GM19463 (cell line): ENCODE data around the gene PPARD.
"Not testable (repeated sequence)": the region's sequence is repeated elsewhere in the genome, so short reads cannot be mapped to it uniquely, and the experiment has no call there.

Source experiments
- ATAC-seq: cut with Tn5 transposase; IDR thresholded peaks from one replicate; pipeline ENCODE4 v1.9.1; 2021; ENCODE audit warnings: mild to moderate bottlenecking, moderate library complexity; ENCODE audit not compliant: unreplicated experiment

The PPARD gene

DNA sequence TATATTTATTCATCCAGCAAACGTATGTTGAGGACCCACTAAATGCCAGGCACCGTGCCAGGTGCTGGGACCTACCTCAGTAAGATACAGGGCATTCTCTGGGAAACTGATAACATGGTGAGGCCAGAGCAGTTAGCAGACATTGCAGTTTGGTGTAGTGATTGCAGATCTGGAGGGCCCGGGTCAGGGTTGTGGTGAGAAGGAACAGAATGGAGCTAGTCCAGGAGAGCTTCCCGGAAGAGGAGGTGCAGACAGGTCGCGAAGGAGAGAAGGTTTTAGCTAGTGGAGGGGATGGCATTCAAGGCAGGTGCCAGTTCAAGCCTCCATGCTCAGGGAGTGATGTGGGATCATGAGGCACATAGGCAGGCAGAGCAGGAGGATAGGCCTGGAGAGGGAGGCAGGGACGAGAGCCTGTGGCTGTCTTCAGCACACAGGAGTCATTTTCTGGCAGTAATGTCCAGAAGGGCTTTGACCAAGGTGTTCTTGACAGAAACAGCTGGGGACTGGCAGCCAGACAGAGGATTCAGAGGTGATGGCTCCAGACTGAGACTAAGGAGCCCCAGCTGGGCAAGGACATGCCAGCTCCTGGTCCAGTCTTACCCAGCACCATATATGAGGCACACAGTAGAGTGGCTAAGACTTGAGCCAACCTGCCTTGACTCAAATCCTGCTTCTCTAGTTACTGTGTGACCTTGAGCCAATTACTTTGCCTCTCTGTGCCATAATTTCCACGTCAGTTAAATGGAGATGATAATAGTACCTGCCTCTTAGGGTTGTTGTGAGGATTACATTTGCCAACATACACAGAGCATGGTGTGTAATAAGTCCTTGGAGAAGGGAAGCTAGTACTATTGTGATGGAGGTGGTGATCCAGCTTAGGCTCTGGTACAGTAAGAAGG is 61.4 kb downstream of the PPARD start:
- no peak for ATAC-seq

DNA sequence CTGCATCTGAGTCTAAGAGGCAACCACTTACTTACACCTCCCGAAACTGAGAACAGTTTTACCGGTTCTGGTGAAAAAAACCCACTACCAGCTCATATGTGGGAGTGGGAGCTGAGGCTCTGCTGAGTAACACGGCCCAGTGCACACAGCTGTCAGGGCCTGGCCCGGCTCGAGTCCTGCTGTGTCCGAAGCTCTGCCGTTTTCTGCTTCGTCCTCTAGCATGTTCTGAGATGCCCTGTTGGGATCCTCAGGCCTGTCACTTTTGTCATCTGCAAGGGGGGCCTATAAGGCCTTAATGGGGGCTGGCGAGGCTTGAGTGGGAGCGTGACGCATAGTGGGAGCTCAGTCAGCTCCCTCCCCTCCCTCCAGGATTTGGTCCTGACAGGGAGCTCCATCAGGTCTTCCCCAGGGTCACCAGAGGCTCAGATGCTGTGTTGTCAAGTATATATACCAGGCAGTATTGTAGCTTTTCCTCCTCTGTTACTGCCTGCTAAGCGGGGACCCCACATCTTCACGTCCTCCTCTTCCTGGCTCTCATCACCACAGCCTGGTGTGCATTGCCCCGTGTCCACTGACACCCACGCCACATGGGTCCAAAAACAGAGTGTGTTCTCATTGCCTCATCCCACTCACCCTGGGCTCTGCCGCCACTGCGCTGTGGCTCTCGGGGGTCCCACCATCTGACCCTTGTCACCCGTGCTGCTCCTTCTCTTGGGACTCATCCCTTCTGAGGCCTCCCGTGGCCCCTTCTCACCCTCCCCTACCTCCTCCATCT is 64.5 kb downstream of the PPARD start:
- ATAC-seq: no peak

DNA sequence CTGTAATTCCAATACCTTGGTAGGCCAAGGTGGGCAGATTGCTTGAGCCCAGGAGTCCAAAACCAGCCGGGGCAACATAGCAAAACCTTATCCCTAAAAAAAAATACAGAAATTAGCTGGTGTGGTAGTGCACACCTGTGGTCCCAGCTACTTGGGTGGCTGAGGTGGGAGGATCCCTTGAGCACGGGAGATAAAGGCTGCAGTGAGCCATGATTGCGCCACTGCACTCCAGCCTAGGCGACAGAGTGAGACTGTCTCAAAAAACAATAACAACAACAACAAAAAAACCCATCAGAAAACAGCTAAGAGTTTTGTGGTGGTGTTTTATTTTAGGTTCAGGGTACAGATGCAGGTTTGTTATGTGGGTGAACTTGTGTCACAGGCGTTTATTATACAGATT is 66.9 kb downstream of the PPARD start:
- no peak for ATAC-seq

DNA sequence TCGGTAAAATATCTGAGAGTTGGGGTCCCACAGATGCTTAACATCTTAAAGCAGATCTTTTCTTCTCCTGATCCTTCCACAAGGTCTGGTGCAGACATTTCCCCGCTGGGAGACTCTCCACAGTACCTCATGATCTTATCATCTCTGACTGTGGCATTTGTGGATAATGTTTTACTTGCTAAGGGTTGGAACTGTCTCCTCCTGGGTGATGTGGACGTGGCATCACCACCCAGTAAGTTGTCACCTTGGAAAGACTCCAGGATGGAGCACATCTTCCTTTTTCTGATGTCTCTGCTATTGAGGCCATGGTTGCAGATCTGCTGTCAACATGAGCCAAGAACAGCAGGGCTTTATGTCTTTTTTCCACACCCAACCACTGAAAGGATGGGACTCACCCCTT is 67.8 kb downstream of the PPARD start:
- no peak for ATAC-seq

DNA sequence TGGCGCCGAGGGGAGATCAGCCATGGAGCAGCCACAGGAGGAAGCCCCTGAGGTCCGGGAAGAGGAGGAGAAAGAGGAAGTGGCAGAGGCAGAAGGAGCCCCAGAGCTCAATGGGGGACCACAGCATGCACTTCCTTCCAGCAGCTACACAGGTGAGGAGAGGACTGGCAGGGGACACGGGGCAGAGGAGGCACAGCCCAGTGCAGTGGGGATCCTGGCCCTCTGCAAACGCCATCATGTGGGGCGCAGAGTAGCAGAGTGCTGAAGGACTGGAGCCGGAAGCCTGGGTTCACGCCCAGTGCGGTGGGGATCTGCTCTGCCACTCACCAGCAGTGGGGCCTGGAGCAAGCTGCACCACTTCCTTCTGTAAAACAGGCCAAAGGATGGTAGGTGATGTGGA is 68.7 kb downstream of the PPARD start:
- no peak for ATAC-seq

DNA sequence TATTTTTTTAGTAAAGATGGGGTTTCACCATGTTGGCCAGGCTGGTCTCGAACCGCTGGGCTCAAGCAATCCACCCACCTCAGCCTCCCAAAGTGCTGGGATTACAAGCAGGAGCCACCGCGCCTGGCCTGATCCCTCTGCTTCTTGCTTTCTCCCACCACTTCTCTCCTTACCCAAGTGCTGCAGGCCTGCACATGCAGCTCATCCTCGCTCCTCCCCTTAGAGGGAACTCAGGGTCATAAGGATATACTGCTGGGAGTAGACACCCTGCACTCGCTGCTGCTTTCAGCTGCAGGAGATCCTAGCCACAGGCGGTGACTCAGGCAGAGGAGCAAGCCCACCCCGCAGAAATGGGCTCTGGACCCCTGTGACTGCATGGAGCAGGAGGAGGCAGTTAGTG is 69.7 kb downstream of the PPARD start:
- ATAC-seq: no peak

DNA sequence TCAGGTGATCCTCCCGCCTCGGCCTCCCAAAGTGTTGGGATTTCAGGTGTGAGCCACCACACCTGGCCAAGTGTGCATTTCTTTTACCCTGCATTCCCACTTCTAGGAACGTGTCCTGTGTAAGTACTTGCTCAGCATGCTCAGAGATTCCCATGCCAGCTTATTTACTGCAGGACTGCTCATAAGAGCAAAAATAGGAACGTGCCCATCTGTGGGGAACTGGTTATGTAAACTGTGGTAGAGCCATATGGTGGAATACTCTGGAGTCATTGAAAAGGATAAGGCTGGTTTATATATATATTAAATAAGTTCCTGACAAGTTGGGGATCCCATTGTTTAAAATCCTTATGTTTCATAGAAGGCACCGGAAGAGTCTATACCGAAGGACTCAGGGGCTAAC is 71.6 kb downstream of the PPARD start:
- ATAC-seq: no peak

DNA sequence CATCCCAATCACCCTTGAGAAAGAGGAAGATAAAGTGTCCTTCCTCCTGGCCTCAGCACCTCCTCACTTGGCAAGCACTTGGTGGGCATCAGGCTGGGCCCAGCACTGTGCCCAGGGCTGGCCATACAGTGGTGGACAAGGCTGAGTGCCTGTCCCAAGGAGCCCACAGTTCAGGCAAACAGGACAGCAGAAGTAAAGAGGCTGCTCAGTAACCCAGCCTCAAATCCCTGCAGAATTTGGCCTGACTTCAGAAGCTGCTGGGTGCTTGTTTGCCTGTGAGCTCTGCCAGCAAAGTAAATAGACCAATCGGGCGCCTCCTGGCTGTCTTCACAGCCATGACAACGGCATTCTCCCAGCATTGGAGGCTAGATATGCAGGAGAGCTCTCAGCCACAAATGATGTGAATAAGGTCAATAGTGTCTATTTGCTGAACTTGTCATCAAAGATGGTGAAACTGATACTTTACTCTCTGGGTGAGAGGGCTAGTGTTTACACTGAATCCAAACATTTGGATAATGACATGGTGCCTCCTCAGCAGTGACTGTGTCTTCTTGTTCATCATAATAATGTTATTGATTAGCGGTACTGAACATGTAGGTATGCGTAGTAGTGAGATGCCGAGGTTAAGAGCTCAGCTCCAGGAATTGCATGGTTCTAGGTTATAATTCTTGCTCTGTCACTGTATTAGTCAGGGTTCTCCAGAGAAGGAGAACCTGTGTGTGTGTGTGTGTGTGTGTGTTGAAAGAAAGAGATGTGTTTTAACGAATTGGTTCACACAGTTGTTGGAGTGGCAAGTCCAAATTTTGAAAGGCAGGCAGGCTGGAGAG is 72.9 kb downstream of the PPARD start:
- ATAC-seq: no peak

DNA sequence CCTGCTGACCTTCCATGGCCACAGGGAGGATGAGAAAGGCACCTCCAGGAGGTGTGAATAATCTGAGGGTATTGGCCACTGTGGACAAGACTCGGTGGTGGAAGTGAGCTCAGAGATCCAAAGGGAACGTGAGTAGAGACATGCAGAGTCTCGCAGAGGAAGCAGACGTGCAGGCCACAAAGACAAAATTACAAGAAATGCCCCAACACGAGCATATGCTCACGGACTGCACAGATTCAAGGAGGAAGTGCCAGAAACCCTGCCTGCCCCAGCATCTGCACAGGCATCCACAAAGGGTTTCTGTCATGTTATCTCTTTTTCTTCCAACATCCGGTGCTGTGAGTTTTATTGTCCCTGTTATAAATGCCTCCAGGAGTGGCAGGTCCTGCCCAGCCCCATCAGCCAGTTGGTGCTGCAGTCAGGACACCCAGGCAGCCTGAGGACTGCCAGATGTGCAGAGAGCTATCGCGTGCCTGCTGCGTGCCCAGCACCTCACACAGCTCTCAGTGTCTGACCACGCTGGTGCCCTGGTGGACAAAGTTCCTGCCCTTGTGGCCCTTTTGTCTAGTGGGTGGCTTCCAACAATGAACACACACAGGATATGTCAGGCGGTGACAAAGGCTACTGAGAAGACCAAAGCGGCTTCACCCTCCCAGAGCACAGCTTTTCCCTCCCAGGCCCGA is 75.8 kb downstream of the PPARD start:
- no peak for ATAC-seq

DNA sequence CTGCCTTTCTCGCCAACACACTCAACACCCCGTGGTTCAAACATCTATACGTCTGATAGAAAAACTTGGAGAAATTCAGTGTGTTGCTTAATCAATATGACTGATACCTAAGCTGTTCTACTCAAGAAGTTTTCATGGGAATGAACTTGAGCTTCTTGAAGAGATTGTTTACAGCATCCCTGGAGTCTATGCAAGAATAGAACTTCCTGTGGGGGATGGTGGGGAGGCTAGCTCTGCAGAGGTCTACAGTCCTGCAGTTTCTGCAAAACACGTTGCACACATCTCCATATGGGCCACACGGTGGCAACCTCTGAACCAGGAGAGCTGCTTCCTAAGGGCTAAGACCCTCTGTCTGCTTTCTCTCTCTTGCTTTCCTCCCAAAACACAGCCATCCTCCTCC is 77.1 kb downstream of the PPARD start:
- no peak for ATAC-seq

DNA sequence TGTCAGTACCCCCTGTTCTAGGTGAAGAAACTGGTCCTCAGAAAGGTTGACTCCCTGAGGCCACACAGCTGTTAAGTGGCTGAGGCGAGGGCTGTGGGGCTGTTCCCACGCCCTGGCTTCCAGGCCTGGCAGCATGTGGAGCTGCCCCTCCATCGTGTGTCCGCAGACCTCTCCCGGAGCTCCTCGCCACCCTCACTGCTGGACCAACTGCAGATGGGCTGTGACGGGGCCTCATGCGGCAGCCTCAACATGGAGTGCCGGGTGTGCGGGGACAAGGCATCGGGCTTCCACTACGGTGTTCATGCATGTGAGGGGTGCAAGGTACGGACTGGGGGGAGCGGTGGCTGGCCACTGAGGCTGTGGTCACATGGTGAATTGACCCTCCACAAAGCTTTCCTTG is 77.6 kb downstream of the PPARD start:
- ATAC-seq: no peak

DNA sequence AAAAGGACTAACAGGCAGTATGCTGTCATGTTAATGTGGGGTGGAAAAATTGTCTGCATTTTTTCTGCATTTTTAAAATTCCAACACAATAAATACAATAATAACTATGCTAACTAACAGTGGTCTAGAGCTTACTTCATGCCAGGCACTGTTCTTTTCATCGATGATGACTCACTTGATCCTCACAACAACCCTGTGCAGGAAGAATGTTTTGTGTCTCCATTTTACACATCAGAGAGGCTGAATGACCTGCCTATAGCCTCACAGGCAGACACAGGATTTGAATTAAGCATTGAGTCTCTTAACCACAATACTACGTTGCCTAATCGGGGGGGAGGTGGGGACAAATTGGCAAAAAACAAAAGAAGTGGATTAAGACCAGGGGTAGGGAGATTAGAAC is 82.9 kb downstream of the PPARD start:
- no peak for ATAC-seq

DNA sequence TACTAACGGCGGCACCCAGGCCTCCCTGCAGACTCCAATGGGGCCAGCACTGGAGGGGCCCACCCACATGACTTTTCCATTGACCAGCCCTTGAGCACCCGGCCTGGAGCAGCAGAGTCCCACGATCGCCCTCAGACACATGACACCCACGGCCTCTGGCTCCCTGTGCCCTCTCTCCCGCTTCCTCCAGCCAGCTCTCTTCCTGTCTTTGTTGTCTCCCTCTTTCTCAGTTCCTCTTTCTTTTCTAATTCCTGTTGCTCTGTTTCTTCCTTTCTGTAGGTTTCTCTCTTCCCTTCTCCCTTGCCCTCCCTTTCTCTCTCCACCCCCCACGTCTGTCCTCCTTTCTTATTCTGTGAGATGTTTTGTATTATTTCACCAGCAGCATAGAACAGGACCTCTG is 83.7 kb downstream of the PPARD start:
- ATAC-seq: no peak

DNA sequence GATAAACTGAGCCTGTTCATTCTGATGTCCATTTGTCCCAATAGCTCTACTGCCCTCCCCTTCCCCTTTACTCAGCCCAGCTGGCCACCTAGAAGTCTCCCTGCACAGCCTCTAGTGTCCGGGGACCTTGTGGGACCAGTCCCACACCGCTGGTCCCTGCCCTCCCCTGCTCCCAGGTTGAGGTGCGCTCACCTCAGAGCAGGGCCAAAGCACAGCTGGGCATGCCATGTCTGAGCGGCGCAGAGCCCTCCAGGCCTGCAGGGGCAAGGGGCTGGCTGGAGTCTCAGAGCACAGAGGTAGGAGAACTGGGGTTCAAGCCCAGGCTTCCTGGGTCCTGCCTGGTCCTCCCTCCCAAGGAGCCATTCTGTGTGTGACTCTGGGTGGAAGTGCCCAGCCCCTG is 85.1 kb downstream of the PPARD start:
- no peak for ATAC-seq

DNA sequence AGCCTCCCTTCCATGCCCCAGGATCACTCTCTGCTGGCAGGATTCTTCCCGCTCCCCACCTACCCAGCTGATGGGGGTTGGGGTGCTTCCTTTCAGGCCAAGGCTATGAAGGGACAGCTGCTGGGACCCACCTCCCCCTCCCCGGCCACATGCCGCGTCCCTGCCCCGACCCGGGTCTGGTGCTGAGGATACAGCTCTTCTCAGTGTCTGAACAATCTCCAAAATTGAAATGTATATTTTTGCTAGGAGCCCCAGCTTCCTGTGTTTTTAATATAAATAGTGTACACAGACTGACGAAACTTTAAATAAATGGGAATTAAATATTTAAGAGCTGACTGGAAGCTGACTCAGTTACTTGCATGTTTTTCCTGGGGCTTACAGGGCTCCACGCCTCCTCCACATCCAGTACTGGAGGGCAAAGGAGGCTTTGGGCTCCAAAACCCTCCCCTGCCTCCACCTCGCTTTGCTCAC is 85.5 kb downstream of the PPARD start:
- no peak for ATAC-seq

DNA sequence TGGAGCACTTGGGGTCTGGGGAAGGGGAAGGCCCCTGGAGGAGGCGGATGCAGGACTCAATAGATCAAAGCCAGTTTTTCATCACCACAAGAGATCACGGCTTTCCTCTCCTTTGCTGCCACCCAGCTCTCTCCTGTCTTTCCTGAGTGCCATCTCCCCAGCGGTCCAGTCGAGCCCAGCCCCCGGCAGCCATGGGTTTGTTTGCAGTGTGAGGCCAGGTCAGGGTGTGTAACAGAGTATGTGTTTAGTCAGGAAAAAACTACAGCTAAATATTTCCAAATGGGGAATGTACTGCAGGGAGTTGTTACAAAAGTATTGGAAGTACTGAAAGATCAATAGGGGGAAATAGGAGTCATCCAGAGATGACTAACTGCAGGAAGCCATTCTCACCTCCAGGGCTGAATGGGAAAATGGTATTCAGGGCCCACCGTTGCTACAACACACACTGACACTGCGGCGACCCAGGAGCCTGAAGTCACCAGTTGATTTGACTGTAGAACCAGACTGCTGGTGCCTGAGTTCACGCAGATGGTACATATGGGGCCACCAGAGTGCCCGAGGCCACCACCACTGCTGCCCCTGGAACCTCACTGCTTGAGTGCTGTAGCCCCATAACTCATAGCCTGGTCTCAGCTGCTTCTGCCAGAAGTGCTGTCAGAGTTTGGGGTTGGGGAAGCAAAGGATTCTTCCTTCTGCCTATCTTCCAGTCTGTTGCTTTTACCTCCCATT is 86.2 kb downstream of the PPARD start:
- ATAC-seq: no peak

DNA sequence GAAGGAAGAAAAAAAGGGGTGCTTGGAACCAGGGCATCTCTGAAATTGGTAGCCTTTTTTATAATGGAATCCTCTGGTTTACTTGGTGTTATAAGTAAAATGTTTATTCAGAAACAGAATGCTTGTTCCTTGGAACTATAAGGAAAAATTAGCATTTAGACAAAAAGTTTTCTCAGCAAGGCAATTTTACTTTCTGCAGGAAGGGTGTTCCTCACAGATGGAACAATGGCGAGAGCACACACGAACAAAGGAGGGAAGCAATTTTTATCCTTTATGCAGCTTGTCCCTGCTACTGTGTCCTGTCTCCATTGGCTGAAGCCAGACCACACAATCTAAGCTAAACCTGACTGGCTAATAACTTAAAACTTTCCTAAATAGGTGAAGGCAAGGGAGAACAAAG is 87.1 kb downstream of the PPARD start:
- no peak for ATAC-seq

DNA sequence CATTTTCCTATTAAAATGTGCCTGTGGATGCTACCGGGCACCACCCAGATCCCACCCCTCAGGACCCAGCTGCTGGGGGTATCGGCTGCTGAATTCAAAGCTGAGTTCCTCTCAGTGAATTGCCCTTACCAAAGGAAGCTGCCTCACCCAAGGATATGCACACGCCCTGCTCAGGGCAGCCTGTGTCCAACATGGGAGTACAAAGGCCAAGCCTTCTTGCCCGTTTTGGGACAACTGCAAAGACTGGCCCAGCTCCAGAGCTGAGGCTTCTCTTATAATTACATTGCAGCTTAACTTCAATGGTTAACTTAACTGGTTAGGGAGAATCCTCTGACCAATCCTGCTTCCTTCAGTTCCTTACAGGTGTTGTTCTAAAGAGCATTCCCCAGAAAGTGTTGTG is 89.9 kb downstream of the PPARD start:
- no peak for ATAC-seq

DNA sequence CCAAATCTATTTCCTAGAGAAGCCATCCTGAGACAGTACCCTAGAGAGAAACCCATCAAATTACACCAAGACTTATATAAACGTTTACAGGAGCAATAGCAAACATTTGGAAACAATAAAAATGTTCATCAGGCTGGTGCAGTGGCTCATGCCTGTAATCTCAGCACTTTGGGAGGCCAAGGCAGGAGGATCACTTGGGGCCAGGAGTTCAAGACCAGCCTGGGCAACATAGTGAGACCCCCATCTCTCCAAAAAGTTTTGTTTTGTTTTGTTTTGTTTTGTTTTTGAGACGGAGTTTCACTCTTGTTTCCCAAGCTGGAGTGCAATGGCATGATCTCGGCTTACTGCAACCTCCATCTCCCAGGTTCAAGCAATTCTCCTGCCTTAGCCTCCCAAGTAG is 90.3 kb downstream of the PPARD start:
- not testable (repeated sequence) for ATAC-seq
